ENCODE data around the gene MYOM1.
"Not testable (repeated sequence)": the region's sequence is repeated elsewhere in the genome, so short reads cannot be mapped to it uniquely, and the experiment has no call there.

Gene MYOM1

DNA sequence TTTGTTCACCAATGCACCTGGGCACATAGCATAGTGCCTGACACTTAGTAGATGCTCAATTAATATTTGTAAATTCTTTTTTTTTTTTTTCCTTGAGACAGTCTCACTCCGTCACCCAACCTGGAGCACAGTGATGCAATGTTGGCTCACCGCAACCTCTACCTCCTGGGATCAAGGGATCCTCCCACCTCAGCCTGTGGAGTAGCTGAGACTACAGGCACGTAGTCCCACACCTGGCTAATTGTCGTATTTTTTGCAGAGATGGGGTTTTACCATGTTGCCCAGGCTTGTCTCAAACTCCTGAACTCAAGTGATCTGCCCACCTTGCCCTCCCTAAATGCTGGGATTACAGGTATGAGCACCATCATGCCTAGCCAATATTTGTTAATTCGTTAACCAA, 183.7 kb downstream of the MYOM1 start:
- TF ChIP-seq GATA1 (IDR thresholded peaks at IDR 0.05; ENCODE audit: low read depth, low read length) (no peak), POLR2A (IDR thresholded peaks at IDR 0.05; ENCODE audit: low read length) (no peak)
- no peak for DNase-seq

DNA sequence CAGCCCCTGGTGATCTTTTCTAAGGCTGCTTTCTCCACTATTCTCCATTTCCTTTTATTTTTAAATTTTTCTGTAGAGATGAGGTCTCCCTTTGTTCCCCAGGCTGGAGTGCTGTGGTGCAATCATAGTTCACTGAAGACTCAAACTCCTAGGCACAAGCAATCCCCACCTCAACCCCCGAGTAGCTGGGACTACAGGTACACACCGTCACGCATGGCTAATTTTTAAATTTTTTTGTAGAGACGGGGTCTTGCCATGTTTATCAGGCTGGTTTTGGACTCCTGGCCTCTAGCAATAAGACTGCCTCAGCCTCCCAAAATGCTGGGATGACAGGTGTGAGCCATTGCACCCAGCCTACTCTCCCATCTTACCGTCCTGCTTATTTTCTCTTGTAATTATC, 184.1 kb downstream of the MYOM1 start:
- TF ChIP-seq POLR2A (IDR thresholded peaks at IDR 0.05; ENCODE audit: low read length): no peak
- no peak for DNase-seq

DNA sequence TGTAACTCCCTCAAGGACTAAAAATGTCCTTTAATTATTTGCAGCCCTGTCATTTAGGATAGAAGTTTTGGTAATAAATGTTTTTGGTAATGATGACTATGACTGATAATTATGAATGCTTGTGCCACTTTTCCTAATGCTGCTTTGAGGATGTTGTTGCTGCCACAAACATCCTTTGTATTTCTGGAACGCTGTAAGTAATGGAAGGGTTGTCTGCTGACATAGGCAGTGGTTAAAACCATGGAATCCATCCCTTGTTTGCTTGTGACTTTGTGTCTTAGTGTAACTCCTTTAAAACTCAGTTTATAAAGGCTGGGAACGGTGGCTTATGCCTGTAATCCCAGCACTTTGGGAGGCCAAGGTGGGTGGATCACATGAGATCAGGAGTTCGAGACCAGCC, 187.0 kb downstream of the MYOM1 start:
- TF ChIP-seq POLR2A (IDR thresholded peaks at IDR 0.05; ENCODE audit: low read length) (no peak), GATA1 (IDR thresholded peaks at IDR 0.05; ENCODE audit: low read depth, low read length) (no peak)
- DNase-seq: no peak

DNA sequence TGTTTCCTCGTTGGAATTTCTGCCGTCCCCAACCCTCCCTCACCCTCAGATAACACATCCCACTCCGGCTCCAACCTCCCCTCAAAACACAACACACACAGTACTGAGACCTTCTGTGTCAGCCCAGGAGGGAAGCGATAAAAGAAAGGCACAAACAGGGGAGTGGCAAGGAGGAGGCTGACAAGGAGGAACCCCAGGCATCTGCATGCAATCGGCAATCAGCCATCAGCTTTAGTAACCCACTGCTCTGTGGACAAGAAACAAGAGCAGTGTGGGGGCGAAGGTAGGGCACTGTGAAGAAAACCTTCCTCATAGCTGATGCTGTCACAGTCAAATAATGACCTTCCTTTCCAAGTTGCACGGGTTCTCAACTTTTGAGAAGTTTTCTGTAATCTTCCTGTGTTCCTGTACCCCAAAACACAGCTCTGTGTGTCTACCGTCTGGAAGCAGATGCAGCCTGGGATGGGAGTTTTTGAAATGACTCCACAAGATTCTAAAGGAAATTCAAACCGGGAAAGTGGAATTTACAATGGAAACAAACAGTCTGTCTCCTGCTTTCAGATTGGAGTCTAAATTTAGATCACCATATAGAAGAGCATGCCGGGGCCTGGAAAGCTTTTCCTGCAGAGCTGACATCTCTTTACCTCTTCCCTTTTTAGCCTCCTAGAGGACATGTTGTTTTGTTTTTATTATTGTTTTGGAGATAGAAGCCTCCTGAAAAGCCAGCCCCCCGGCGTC, 190.4 kb downstream of the MYOM1 start:
- peak in 1 of 2 experiments; percentile 30 for DNase-seq
- TF ChIP-seq POLR2A (IDR thresholded peaks at IDR 0.05; ENCODE audit: low read length): no peak
- no peak for TF ChIP-seq GATA1 (IDR thresholded peaks at IDR 0.05; ENCODE audit: low read depth, low read length)

DNA sequence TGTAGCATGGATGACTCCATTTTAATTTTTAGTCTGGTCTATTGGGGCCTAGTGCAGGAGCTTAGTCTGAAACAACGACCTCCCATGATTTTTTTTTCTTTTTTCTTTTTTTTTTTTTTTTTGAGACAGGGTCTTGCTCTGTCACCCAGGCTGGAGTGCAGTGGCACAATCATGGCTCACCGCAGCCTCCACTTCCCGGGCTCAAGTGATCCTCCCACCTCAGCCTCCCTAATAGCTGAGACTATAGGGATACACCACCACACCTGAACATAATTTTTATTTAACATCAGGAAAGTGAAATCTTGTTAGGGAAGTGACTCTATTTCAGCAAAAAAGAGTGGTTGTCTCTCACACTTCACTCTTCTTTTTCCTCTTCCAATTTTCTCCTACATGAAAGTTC, 191.7 kb downstream of the MYOM1 start:
- DNase-seq: not testable (repeated sequence)

DNA sequence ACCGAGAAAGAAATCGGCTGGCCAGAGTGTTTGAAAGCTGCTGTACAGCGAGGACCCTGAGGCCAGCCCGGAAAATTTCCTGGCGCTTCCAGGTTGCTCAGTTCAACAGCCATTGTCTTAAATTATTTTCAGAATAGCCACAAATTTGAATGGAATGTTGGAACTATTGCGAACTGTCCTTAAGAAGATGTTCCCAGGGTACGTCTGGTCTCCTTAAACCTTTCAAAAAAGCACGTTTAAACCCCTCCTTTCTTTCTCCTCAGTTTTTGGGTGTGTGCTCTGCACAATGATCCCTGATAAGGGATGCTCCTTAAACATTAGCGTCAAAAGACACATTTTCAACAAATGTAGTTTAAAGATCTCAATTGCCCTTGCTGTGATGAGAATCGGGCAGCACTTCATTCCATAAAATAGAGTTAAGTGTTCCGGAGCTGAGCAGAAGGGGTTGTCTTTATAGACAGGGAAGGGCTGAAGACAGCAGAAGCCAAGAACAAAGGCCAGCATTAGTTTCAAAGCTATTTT, 192.3 kb downstream of the MYOM1 start:
- DNase-seq: no peak
- TF ChIP-seq POLR2A (IDR thresholded peaks at IDR 0.05; ENCODE audit: low read length): no peak
- no peak for TF ChIP-seq GATA1 (IDR thresholded peaks at IDR 0.05; ENCODE audit: low read depth, low read length)

DNA sequence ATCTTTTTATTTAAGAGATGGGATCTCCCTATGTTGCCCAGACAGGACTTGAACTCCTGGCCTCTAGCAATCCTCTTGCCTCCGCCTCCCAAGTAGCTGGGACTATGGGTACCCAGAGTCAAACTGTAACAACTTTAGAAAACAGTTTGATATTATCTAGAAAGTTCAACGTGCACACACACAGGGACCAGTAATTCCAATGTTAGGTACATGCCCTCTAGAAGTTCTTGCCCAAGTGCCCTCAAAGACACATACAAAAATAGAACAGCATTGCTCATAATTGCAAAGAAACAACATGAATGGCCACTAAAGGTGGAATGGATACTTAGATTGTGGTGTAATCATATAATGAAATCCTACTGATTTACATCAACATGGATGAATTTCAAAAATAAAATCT, 194.2 kb downstream of the MYOM1 start:
- no peak for TF ChIP-seq POLR2A (IDR thresholded peaks at IDR 0.05; ENCODE audit: low read length)
- DNase-seq: no peak

DNA sequence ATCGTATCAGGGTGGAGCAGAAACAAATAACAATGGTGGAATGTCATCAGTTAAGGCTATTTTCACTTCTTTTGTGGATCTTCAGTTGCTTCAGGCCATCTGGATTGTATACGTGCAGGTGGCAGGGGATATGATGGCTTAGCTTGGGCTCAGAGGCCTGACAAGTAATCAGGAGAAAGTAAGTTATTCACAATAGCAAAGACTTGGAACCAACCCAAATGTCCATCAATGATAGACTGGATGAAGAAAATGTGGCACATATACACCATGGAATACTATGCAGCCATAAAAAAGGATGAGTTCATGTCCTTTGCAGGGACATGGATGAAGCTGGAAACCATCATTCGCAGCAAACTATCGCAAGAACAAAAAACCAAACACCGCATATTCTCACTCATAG, 196.2 kb downstream of the MYOM1 start:
- not testable (repeated sequence) for DNase-seq
